ENCODE results near the gene FHOD3. TPM values are rescaled to one million over a fixed set of nuclear protein-coding genes. Genes with fewer than 3 reads are reported as not detected.

FHOD3 gene
- total RNA-seq, 1 donor from 2014 or later, result not detected

GRCh38 chr18:36513556-36513955 is 216.0 kb downstream of the FHOD3 start:
- intact Hi-C loops (cut with micrococcal nuclease), result no loop called here

- intact Hi-C loops (cut with micrococcal nuclease), result no loop called here
Measured at GRCh38 chr18:36514778-36515177, 217.3 kb downstream of the FHOD3 start.

GRCh38 chr18:36516258-36516657 is 218.7 kb downstream of the FHOD3 start:
- intact Hi-C loops (cut with micrococcal nuclease), result no loop called here

- intact Hi-C loops (cut with micrococcal nuclease), result no loop called here
Measured at GRCh38 chr18:36516726-36517125, 219.2 kb downstream of the FHOD3 start.

- intact Hi-C loops (cut with micrococcal nuclease), result no loop called here
Measured at GRCh38 chr18:36518839-36519238, 221.3 kb downstream of the FHOD3 start.

GRCh38 chr18:36519358-36519757 is 221.8 kb downstream of the FHOD3 start:
- intact Hi-C loops (cut with micrococcal nuclease), result no loop called here

- intact Hi-C loops (cut with micrococcal nuclease), result no loop called here
Measured at GRCh38 chr18:36522509-36522908, 225.0 kb downstream of the FHOD3 start.

GRCh38 chr18:36525913-36526312 is 228.4 kb downstream of the FHOD3 start:
- intact Hi-C loops (cut with micrococcal nuclease), result no loop called here

- intact Hi-C loops (cut with micrococcal nuclease), result no loop called here
Measured at GRCh38 chr18:36526611-36527010, 229.1 kb downstream of the FHOD3 start.

GRCh38 chr18:36527051-36527450 is 229.5 kb downstream of the FHOD3 start:
- intact Hi-C loops (cut with micrococcal nuclease), result no loop called here

GRCh38 chr18:36527740-36528455 is 230.4 kb downstream of the FHOD3 start:
- intact Hi-C loops (cut with micrococcal nuclease), result no loop called here

GRCh38 chr18:36529747-36530146 is 232.2 kb downstream of the FHOD3 start:
- intact Hi-C loops (cut with micrococcal nuclease), result no loop called here

GRCh38 chr18:36530676-36531405 is 233.3 kb downstream of the FHOD3 start:
- intact Hi-C loops (cut with micrococcal nuclease), result no loop called here

GRCh38 chr18:36531636-36532035 is 234.1 kb downstream of the FHOD3 start:
- intact Hi-C loops (cut with micrococcal nuclease), result no loop called here

GRCh38 chr18:36532394-36532793 is 234.9 kb downstream of the FHOD3 start:
- intact Hi-C loops (cut with micrococcal nuclease), result no loop called here

- intact Hi-C loops (cut with micrococcal nuclease), result no loop called here
Measured at GRCh38 chr18:36532815-36533214, 235.3 kb downstream of the FHOD3 start.

- intact Hi-C loops (cut with micrococcal nuclease), result no loop called here
Measured at GRCh38 chr18:36533446-36534153, 236.1 kb downstream of the FHOD3 start.

GRCh38 chr18:36534154-36534688 is 236.7 kb downstream of the FHOD3 start:
- intact Hi-C loops (cut with micrococcal nuclease), result no loop called here

- intact Hi-C loops (cut with micrococcal nuclease), result no loop called here
Measured at GRCh38 chr18:36535202-36535935, 237.9 kb downstream of the FHOD3 start.

GRCh38 chr18:36536426-36536825 is 238.9 kb downstream of the FHOD3 start:
- intact Hi-C loops (cut with micrococcal nuclease), result no loop called here

GRCh38 chr18:36537289-36537688 is 239.8 kb downstream of the FHOD3 start:
- intact Hi-C loops (cut with micrococcal nuclease), result no loop called here

All from T-helper 2 cell treated with Interferon-gamma antibody and Interleukin-4, amounts not matched to agents 100 ng/mL and 5 ng/mL, for 36 hours (primary cell).